Fibroblast of mammary gland (primary cell): ENCODE results near the gene CCL4.
"Not testable (repeated sequence)": the region's sequence is repeated elsewhere in the genome, so short reads cannot be mapped to it uniquely, and the experiment has no call there.

Source experiments
- DNase-seq: peaks from one replicate; pipeline ENCODE4 v3.0.0-alpha.2; 2010; ENCODE audit warnings: low read depth
- H3K4me3 ChIP-seq: 2 replicates; pipeline ENCODE4 v1.5.1; 2011; ENCODE audit warnings: low read depth, mild to moderate bottlenecking, low read length, moderate library complexity; ENCODE audit not compliant: control insufficient read depth
- CTCF ChIP-seq: conservative IDR thresholded peaks from 2 replicates; pipeline ENCODE4 v1.5.1; 2011; ENCODE audit warnings: low read depth, low read length, inconsistent platforms; ENCODE audit not compliant: control insufficient read depth, insufficient read depth

Gene CCL4

DNA sequence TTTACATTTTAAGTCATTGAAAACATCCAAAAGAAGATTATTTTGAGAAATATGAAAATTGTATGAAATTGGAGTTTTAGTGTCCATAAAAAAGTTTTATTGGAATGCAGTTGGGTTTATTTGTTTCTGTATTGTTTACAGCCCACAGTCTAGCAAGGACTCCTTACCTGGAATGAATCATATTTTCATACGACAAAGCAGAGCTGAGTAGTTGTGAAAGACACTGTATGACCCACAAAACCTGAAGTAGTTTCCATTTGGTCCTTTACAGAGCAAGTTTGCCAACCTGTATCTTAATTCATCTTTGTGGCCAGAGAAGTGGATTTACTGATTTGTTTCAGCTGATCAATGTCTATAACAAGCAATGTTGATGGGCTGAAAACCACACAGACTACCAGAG, 29.3 kb upstream of the CCL4 start:
- no peak overlapping the region for H3K4me3 ChIP-seq
- no peak for DNase-seq
- TF ChIP-seq CTCF, result no peak

DNA sequence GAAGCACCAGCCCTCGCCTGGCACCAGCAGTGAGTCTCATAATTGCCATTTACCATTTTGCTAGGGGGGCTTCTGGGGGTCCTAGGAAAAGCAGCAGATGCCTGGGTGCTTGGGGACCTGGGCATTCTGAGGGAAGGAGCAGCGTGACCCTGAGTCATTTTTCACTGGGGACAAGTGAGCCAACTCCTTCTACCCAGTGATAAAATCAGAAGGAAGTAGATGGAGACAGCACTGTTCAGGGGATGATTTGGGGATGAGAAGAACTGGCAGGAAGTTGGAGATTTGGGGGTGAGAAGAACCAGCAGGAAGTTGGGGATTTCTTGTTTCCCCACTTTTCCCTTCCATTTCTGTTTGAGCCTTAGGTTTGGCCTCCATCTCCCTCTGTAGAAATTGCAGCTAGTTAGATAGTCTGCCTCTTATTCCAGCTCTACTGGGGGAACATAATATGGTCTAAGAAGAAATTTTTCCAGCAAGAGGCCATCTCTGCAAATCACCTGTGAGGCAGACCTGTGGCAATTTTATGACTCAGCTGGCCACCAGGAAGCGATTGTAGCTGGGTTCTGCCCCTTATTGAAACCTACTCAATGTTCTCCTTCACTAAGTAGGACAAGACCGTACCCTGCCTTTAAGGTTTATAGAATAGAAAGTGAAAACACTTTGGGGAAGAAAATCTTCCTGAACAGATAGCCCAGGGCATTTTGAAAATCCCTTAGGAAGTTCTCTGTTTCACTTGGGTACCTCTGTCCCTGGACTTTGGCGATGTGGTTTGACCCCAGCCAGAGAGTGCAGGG, 21.8 kb upstream of the CCL4 start:
- not testable (repeated sequence) for DNase-seq, H3K4me3 ChIP-seq

DNA sequence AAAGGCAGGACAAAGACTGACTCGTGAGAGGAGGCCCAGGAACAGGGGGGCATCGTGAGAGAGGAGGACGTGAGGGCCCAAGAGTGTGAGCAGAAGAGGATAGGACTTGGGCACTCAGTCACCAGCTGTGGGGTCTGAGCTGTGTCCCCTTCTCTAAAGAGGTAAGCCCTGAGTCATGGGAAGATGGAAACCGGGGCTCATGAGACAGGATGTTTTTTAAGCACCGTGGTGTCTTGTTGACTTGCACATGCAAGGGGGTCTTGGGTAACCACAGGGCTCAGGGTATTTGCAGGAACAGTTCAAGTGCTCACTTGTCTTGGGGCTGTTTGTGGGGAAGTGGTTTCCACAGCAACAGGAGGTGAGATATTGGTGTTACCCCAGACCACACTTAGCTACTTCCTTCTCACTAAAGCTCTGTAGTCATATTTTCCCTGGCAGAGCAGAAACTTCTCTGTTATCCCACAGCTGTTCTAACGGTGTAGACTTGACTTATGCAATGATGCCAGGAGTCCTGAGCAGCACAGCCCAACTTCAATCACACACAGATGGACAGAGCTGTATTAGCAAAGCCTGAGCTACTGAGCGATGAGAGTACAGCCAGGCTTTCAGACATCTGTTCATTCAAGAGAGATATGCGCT, 21.0 kb upstream of the CCL4 start:
- not testable (repeated sequence) for H3K4me3 ChIP-seq, DNase-seq

- not testable (repeated sequence) for H3K4me3 ChIP-seq
- peak; percentile 8 for DNase-seq
Observed at GRCh38 chr17:36083691-36084090, 19.9 kb upstream of the CCL4 start.

- DNase-seq, result peak; percentile 54
- TF ChIP-seq CTCF, result no peak
- H3K4me3 ChIP-seq, result no peak overlapping the region
Observed at GRCh38 chr17:36085765-36086164, 17.9 kb upstream of the CCL4 start.

DNA sequence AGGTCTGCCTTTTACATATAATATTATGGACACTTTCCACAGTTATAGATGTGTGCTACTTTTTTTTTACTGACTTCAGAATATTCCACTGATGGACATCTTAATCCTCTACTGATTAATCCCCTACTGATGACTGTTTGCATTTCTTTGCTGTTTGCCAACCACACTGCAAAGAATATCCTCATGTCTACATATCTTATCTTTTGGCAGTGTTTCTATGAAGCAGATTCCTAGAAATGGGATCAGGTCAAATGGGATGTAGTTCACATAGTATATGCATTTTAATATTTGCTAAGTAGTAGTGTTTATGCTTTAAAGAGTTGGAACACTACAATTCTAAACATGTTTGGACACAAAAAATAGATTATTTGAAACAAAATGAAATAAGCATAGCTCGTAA, 16.8 kb upstream of the CCL4 start:
- H3K4me3 ChIP-seq, result no peak overlapping the region
- TF ChIP-seq CTCF, result no peak
- no peak for DNase-seq

DNA sequence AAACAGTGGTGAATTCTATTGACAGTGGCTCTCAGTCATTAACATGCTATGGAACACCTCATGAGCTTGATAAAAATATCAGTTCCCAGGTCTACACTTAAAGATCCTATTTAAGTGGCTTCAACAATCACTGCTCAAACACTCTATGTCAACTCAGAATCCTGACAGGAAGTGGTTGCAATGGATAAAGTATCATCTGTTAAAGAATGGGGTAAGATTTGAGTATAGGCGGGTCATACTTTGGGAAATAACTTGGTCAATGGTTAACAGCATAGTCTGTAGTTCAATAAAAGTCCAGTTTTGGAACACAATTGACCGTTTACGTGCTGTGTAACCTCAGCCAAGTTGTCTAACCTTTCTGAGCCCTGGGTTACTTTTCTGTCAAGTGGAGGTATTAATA, 16.2 kb upstream of the CCL4 start:
- not testable (repeated sequence) for DNase-seq, H3K4me3 ChIP-seq

GRCh38 chr17:36087897-36088572, 15.6 kb upstream of the CCL4 start:
- not testable (repeated sequence) for DNase-seq, H3K4me3 ChIP-seq

DNA sequence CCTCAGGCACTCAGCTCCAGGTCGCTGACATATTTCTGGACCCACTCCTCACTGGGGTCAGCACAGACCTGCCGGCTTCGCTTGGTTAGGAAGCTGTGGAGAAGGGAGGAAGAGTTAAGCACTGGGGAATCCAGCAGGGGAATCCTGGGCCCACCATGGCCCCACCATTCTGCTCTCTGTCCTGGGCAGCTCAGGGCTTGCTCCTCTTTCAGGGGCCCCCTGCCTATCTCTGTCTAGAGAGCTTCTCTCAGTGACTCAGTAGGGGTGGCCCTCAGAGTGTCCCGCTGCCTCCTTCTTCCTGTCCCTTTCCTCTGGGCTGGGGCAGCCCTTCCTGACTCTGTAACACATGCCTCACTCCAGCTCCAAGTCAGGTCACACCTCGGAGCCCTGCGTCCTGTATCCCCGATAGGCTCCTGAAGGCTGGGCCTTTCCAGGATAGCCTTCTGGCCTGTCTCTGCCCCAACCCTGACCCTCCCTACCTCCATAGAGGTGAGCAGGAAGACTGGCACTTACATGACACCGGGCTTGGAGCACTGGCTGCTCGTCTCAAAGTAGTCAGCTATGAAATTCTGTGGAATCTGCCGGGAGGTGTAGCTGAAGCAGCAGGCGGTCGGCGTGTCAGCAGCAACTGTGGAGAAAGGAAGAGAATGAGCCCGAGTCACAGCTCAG, 14.8 kb upstream of the CCL4 start:
- no peak overlapping the region for H3K4me3 ChIP-seq
- no peak for DNase-seq
- TF ChIP-seq CTCF, result no peak
